SH-SY5Y (cell line): ENCODE results near the gene ANKRD53.

Experiments
- GATA2 ChIP-seq: IDR thresholded peaks from 2 replicates; pipeline ENCODE4 v1.6.1; 2011; ENCODE audit warnings: mild to moderate bottlenecking, low read depth, low read length
- GATA3 ChIP-seq: IDR thresholded peaks from 2 replicates; pipeline ENCODE4 v1.6.1; 2011; ENCODE audit warnings: low read depth, mild to moderate bottlenecking, low read length, moderate library complexity

DNA sequence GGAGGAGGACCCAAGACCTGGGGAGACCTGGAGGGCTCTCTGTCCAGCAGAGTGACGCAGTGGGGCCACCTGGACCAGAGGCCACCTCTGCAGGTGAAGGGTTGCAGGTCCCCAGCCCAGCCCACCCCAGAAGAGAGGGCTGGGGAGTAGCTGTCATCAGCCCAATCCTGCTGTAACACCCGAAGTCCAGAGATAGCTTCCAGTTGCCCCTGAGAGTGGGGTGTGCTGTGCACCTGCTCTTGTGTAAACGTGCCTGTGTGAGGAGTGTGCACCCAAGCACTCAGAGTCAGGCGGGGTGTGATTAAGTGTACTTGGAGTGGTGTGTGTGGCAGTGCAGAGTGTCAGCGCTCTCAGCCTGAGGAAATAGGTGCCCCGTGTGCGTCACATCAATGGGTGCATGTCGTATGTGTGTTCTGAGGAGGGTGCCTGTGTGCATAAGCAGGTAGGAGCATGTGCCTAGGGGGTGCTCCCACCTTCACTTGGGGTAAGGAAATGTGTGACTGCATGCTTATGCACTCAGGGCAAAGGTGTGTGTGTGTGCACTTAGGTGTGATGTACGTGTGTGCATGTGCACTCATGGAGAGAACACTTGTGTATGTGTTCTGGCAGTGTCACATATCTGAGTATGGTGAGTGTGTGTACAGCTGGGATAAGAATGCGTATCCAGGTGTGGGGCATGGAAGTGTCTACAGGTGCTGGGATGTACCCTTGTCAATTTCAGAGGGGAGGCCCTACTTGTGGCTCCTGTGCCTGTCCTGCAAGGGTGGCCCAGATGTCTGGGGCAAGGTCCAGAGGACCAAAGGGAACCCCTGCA, 42.1 kb upstream of the ANKRD53 start:
- TF ChIP-seq GATA2 (no peak), GATA3 (no peak)
